ENCODE measurements around the gene CTNNB1.

DNA sequence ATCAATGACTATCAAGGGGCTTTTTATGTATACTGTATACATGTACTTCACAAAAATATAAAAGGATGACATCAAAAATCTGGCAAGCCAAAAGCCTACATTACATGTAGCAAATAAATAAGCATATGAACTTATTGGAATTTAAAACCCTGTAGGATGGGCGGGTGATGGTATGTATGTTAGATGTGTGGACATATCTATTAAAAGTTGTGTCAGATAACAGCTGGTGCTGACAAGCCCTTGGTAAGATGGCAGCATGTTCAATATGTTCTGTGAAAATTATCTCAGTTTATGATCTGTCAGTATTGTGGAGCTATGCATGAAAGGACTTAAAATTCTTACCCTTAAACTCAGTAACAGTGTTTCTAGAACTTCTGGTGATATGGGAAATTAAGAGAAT lies 20.1 kb downstream of the CTNNB1 start:
- TF ChIP-seq, protein P1, sequence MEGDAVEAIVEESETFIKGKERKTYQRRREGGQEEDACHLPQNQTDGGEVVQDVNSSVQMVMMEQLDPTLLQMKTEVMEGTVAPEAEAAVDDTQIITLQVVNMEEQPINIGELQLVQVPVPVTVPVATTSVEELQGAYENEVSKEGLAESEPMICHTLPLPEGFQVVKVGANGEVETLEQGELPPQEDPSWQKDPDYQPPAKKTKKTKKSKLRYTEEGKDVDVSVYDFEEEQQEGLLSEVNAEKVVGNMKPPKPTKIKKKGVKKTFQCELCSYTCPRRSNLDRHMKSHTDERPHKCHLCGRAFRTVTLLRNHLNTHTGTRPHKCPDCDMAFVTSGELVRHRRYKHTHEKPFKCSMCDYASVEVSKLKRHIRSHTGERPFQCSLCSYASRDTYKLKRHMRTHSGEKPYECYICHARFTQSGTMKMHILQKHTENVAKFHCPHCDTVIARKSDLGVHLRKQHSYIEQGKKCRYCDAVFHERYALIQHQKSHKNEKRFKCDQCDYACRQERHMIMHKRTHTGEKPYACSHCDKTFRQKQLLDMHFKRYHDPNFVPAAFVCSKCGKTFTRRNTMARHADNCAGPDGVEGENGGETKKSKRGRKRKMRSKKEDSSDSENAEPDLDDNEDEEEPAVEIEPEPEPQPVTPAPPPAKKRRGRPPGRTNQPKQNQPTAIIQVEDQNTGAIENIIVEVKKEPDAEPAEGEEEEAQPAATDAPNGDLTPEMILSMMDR (IDR thresholded peaks at IDR 0.05; ENCODE audit: borderline replicate concordance, extremely low read depth, low read length, poor library complexity, severe bottlenecking) = no peak
- TF ChIP-seq EZH2 (IDR thresholded peaks at IDR 0.05; ENCODE audit: borderline replicate concordance, low read depth, low read length, severe bottlenecking) = no peak

Data from DND-41 (cell line).